ENCODE measurements around the gene ZEB1.
"Not testable (repeated sequence)": the region's sequence is repeated elsewhere in the genome, so short reads cannot be mapped to it uniquely, and the experiment has no call there.

Gene ZEB1

GRCh38 chr10:31427334-31427733 is 108.3 kb downstream of the ZEB1 start:
- FAIRE-seq: not testable (repeated sequence)

- FAIRE-seq: not testable (repeated sequence)
These were observed 109.5 kb downstream of the ZEB1 start for GRCh38 chr10:31428499-31428898.

GRCh38 chr10:31431021-31431420 is 112.0 kb downstream of the ZEB1 start:
- FAIRE-seq: no peak

GRCh38 chr10:31437959-31438358 is 118.9 kb downstream of the ZEB1 start:
- FAIRE-seq: no peak

- no peak for FAIRE-seq
These were observed 132.8 kb downstream of the ZEB1 start for GRCh38 chr10:31451766-31452165.

- FAIRE-seq: no peak
These were observed 137.5 kb downstream of the ZEB1 start for GRCh38 chr10:31456468-31456867.

DNA sequence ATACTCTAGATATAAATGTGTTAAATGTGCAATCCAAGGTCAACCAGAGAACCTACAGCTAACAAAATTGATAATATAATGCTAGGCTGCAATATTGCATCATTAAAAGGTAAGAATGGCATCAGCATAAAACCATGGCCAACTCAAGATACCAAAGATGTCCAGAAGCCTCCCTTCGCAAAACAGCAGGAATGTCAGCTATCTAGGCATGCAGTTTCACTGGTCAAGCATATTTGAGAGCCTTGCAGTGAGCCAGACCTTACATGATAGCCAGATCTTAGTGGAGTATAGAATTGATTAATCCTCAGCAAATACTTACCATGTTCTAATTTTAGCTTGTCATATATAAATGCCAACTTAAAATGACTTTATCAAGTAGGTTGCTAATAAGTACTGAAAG is 138.8 kb downstream of the ZEB1 start:
- FAIRE-seq: no peak

DNA sequence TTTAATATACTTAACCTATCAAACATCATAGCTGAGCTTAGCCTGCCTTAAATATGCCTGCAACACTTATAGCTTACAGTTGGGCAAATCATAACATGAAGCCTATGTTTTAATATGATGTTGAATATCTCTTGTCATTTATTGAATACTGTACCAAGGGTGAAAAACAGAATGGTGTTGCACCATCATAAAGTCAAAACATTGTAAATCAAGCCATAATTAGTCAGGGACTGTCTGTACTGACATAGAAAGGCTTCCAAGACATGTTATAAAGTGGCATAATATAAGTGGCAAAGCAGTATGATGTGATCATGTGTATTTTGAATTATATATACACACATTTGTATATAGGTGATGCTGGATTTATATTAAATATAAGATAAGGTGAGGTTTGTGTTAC is 140.0 kb downstream of the ZEB1 start:
- FAIRE-seq: no peak

GRCh38 chr10:31460242-31460641 is 141.2 kb downstream of the ZEB1 start:
- no peak for FAIRE-seq

DNA sequence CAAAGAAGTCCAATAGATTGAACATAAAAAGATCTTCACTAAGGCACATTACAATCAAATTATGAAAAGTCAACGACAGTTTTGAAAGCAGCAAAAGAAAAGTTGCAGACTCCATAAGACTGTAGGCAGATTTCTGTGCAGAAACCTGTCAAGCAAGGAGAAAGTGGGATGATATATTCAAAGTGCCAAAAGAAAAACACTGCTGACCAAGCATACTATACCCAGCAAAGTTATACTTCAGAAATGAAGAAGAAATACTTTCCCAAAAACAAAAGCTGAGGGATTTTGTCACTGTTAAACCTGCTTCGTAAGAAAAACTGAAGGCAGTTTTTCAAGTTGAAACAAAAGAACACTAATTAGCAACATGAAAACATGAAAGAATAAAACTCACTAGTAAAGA is 145.5 kb downstream of the ZEB1 start:
- no peak for FAIRE-seq

DNA sequence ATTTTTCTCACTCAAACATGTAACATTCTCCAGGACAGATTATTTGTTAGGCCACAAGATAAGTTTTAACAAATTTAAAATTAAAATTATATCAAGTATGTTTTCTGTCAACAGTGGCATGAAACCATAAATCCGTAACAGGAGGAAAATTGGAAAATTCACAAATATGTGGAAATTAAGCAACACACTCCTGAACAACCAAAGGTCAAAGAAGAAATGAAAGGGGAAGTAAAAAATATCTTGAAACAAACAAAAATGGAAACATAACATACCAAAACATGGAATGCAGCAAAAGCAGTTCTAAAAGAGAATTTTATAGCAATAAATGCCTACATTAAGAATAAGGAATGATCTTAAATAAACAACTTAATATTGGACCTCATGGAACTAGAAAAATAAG is 147.3 kb downstream of the ZEB1 start:
- FAIRE-seq: no peak

- no peak for FAIRE-seq
These were observed 148.9 kb downstream of the ZEB1 start for GRCh38 chr10:31467791-31468535.

- no peak for FAIRE-seq
These were observed 149.5 kb downstream of the ZEB1 start for GRCh38 chr10:31468536-31468859.

DNA sequence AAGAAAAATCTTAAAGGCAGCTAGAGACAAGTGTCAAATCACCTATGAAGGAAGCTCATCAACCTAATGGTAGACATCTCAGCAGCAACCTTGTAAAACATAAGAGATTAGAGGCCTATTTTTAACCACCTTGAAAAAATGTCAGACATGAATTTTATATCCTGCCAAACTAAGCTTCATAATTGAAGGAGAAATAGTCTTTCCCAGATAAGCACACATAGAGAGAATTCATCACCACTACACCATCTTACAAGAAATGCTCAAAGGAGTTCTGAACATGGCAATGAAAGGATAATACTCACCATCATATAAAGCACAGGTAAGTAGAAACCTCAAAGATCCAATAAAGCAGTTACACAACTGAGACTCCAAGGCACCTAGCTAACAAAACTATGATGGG is 156.5 kb downstream of the ZEB1 start:
- no peak for FAIRE-seq

DNA sequence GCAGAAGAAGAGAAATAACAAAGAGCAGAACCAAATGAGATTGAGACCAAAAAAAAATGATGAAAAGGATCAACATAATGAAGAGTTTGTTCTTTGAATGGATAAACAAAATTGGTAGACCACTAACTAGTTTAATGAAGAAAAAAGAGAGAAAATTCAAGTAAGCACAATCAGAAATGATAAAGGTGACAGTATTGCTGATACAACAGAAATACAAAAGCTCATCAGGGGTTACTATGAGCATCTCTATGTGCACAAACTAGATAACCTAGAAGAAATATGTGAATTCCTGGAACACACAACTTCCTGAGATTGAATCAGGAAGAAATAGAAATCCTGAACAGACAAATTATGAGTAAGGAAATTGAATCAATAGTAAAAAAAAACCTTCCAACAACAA is 157.1 kb downstream of the ZEB1 start:
- FAIRE-seq: no peak

- FAIRE-seq: no peak
These were observed 158.6 kb downstream of the ZEB1 start for GRCh38 chr10:31477584-31477983.

GRCh38 chr10:31479752-31480151 is 160.7 kb downstream of the ZEB1 start:
- FAIRE-seq: no peak

DNA sequence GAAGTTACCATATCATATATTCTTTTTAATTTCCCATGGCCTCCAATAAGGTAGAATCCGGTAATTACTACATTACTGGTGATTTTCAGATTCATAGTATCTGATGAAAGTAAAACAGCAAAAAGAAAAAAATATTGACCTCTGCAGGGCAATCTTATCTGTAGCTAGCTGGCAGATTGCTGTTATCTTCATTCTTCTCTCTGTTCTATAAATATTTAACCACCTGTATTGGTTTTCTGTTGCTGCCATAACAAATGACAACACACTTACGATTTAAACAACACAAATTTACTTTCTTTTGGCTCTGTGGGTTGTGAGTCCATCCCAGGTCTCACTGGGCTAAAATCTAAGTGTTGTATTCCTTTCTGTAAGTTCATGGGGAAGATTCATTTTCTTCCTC is 164.5 kb downstream of the ZEB1 start:
- FAIRE-seq: no peak

- FAIRE-seq: no peak
These were observed 165.6 kb downstream of the ZEB1 start for GRCh38 chr10:31484431-31485135.

DNA sequence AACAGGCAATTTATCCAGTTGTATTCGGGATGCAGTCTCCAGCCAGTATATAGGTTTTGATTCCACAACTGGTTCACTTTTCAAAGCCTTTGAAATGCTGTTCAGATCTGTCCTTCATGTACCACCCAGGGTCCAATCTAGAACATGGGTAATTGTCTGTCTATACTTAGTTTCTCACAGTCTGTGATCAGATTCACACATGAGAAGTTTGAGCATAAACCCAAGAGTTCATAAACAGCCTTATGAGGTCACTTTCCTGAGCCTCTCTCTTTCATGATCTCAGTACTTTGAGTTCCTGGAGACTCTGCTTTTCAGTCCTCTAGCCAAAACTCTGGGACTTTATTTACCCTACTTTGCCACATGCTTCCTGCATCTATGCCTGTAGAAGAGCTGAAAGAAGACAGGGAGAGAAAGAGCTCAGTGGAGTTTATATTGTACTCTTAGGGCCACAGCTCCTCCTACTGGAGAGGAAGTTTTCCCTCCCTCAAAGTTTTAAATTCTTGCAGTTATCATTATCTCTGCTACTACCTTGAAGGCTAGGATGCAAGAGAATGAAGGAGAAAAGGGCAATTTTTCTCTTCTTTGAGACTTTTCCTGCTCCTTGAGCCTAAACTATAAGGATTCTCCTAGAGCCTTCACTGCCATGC is 172.0 kb downstream of the ZEB1 start:
- no peak for FAIRE-seq

DNA sequence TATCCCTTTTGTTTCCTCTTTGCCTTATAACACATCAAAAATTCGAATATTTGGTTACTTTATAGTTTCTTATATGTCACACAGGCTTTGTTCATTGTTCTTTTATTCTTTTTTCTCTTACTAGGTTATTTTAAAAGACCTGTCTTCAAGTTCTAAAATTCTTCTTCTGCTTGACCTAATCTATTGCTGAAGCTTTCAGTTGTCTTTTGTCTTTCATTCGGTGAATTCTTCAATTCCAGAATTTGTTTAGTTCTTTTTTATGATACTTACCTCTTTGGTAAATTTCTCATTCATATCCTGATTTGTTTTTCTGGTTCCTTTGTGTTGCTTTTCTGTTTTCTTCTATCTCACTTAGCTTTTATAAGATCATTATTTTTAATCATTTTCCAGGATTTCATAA is 188.4 kb downstream of the ZEB1 start:
- peak; percentile 51 for FAIRE-seq

DNA sequence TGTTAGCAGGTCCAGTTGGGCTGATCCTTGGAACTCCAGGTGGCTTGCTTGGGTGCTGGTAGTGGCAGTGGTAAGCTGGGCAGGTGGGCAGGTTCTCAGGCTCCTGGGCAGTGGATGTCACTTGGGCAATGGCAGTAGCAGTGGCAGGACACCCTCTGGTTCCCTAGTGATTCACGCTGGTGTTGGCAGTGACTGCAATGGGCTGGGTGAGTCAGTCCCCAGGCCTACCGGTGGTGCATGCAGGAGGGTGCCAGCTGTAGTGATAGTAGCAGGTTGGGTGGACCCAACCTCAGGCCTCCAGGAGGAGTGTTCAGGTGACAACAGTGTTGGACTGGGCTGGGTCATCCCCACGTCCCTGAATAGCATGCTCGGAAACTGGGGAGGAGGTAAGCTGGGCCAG is 189.2 kb downstream of the ZEB1 start:
- no peak for FAIRE-seq

- no peak for FAIRE-seq
These were observed 189.9 kb downstream of the ZEB1 start for GRCh38 chr10:31508882-31509281.

DNA sequence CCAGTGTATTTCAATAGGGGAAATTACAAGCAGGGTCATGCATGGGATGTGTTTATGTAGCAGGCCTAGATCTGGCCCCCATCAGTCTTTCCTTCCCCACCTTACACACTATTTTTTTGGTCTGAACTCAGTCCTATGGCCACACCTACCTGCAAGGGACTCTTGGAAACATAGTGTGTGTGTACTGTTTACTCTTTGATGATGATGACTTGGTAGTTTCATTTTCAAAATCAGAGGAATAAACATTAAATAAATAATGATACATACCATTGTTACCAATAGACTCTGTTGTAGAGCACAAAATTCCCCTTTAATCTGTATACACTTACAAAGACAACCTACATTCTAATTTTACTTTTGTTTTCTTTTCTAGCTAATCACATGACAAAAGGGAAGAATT is 191.0 kb downstream of the ZEB1 start:
- FAIRE-seq: no peak

Data from colon (tissue), 2 donors.